Trophoblast cell (in vitro differentiated cells and primary cell): ENCODE data around the gene AIRE.
"Not testable (repeated sequence)": the region's sequence is repeated elsewhere in the genome, so short reads cannot be mapped to it uniquely, and the experiment has no call there.

ENCODE experiments used
- DNase-seq, 2 donors: peaks; one replicate each; pipeline ENCODE4 v3.0.0-alpha.2; 2016
- H2AFZ ChIP-seq: 2 replicates; pipeline ENCODE4 v1.6.1; 2013; ENCODE audit warnings: low read length, moderate library complexity, mild to moderate bottlenecking; ENCODE audit not compliant: insufficient read depth, poor library complexity
- H2AK5ac ChIP-seq: 2 replicates; pipeline ENCODE4 v1.6.1; 2013; ENCODE audit warnings: mild to moderate bottlenecking, low read length
- H2BK120ac ChIP-seq: 2 replicates; pipeline ENCODE4 v1.6.1; 2013; ENCODE audit warnings: low read length, mild to moderate bottlenecking, moderate library complexity; ENCODE audit not compliant: insufficient read depth, poor library complexity
- H2BK12ac ChIP-seq: 2 replicates; pipeline ENCODE4 v1.6.1; 2013; ENCODE audit warnings: mild to moderate bottlenecking, low read length, moderate library complexity
- H2BK5ac ChIP-seq: 2 replicates; pipeline ENCODE4 v1.6.1; 2013; ENCODE audit warnings: low read length, low read depth, moderate library complexity, mild to moderate bottlenecking; ENCODE audit not compliant: poor library complexity
- H3K14ac ChIP-seq: 2 replicates; pipeline ENCODE4 v1.6.1; 2013; ENCODE audit warnings: mild to moderate bottlenecking, low read length
- H3K18ac ChIP-seq: 2 replicates; pipeline ENCODE4 v1.6.1; 2013; ENCODE audit warnings: mild to moderate bottlenecking, low read length
- H3K23ac ChIP-seq: 2 replicates; pipeline ENCODE4 v1.6.1; 2013; ENCODE audit warnings: low read length
- H3K27ac ChIP-seq: 2 replicates; pipeline ENCODE4 v1.5.1; 2013; ENCODE audit warnings: low read depth, mild to moderate bottlenecking, inconsistent platforms, low read length, moderate library complexity
- H3K27me3 ChIP-seq: 2 replicates; pipeline ENCODE4 v1.6.1; 2013; ENCODE audit warnings: inconsistent platforms, mild to moderate bottlenecking, low read length, moderate library complexity; ENCODE audit not compliant: insufficient read depth
- H3K36me3 ChIP-seq, 2 experiments: 1 replicate in 1 of 2; 2 replicates in 1 of 2; pipeline ENCODE4 v1.6.1; 2013; ENCODE audit warnings: low read length in 2 of 2, mild to moderate bottlenecking in 2 of 2, moderate library complexity in 1 of 2; ENCODE audit not compliant: insufficient read depth in 2 of 2, control insufficient read depth in 1 of 2
- H3K4ac ChIP-seq: 2 replicates; pipeline ENCODE4 v1.6.1; 2013; ENCODE audit warnings: low read depth, mild to moderate bottlenecking, low read length, moderate library complexity
- H3K4me1 ChIP-seq, 2 experiments: 1 replicate in 1 of 2; 2 replicates in 1 of 2; pipeline ENCODE4 v1.6.1; 2013; ENCODE audit warnings: low read length in 2 of 2, mild to moderate bottlenecking in 2 of 2, moderate library complexity in 1 of 2; ENCODE audit not compliant: insufficient read depth in 2 of 2, control insufficient read depth in 1 of 2
- H3K4me2 ChIP-seq: 2 replicates; pipeline ENCODE4 v1.6.1; 2013; ENCODE audit warnings: inconsistent platforms, mild to moderate bottlenecking, low read length, moderate library complexity
- H3K4me3 ChIP-seq: 2 replicates; pipeline ENCODE4 v1.5.1; 2013; ENCODE audit warnings: mild to moderate bottlenecking, low read depth, low read length, inconsistent platforms
- H3K79me1 ChIP-seq: one replicate; pipeline ENCODE4 v1.6.1; 2013; ENCODE audit warnings: low read length
- H3K79me2 ChIP-seq: 2 replicates; pipeline ENCODE4 v1.6.1; 2013; ENCODE audit warnings: low read length, mild to moderate bottlenecking; ENCODE audit not compliant: control insufficient read depth, insufficient read depth, poor library complexity
- H3K9ac ChIP-seq: 2 replicates; pipeline ENCODE4 v1.6.1; 2013; ENCODE audit warnings: mild to moderate bottlenecking, low read length
- H3K9me3 ChIP-seq: 2 replicates; pipeline ENCODE4 v1.6.1; 2013; ENCODE audit warnings: low read depth, mild to moderate bottlenecking, control low read depth, inconsistent platforms, low read length; ENCODE audit not compliant: insufficient read depth
- H4K12ac ChIP-seq: 2 replicates; pipeline ENCODE4 v1.6.1; 2013; ENCODE audit warnings: low read depth, mild to moderate bottlenecking, low read length, moderate library complexity
- H4K8ac ChIP-seq: 2 replicates; pipeline ENCODE4 v1.6.1; 2013; ENCODE audit warnings: low read depth, mild to moderate bottlenecking, low read length, moderate library complexity
- H4K91ac ChIP-seq: one replicate; pipeline ENCODE4 v1.6.1; 2013; ENCODE audit warnings: low read depth, mild to moderate bottlenecking, low read length, moderate library complexity
- WGBS: extraction: QIAGEN DNeasy Blood & Tissue Kit; methylation state at CpG from one replicate; pipeline ENCODE4 v1.1.7; 2013; ENCODE audit warnings: missing lambda C conversion rate; ENCODE audit not compliant: insufficient read length, insufficient coverage; ENCODE audit errors: extremely low coverage; 5-methylcytosine and 5-hydroxymethylcytosine counted together

AIRE gene

DNA sequence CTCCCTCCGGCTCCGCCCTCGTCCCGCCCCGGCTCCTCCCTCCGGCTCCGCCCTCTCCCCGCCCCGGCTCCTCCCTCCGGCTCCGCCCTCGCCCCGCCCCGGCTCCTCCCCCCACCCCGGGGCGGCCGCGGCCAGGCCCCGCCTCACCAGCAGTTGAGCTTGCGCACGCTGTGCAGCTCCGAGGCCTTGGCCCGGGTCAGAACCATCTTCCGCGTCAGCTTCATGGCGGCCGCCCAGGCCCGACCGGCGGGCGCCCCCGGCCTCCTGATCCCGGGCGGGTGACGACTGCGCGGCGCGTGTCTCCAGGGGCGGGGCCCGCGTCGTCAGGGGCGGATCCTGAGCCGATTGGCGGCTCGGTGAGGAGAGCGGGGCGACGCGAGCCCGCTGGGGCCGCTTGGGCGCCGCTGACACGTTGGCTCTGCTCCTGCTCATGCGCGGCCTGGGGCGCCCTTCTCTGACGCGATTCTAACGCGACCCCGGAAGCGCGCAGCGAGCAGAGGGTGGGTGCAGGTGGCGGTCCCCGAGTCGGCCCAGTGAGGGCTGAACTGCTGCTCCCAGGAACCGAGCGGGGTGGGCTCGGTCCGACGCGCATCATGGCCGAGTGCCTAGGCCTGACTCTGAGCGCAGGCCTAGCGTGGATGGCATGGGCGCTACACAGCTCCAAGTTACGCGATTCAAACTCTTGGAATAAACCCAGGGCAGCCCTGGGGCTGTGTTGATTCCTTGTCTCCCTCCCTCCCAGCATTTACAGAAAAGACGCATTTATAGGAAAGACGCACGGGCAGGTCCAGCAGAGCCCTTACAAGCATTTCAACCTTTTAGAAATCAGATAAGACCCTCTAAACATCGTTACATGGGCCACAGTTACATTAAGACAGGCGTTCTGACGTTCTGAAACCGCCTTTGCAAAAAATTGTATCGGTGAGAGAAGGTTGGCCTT, 53.6 kb downstream of the AIRE start, which contains the start of gene CFAP410:
Gene CFAP410, minus strand, starts transcription at position 420 of the 940 bp plus-strand sequence. Its CDS starts 196 bp downstream, at position 224.
- peak within 1 kb of the TSS; percentile 73 for H4K12ac ChIP-seq
- no peaks in the 10 kb centered on the region for H3K27me3 ChIP-seq
- peak within 1 kb of the TSS; percentile 56 for H2AK5ac ChIP-seq
- no peaks in the 10 kb centered on the region for H3K9me3 ChIP-seq
- H2BK120ac ChIP-seq: peak within 1 kb of the TSS; percentile 89
- H3K36me3 ChIP-seq: peaks cover 8 to 11% of the 10 kb centered on the region in 2 experiments
- H3K27ac ChIP-seq: peak within 1 kb of the TSS; percentile 100
- whole genome bisulfite sequencing: no CpG with 5 or more reads among the region's 90 CpGs
- H3K4me3 ChIP-seq: peak within 1 kb of the TSS; percentile 100
- peak; percentile 96 to 97 for DNase-seq
- H2AFZ ChIP-seq: peak within 1 kb of the TSS; percentile 66
- H4K91ac ChIP-seq: peak within 1 kb of the TSS; percentile 90
- no peak within 1 kb of the TSS for H2BK12ac ChIP-seq
- H2BK5ac ChIP-seq: peak within 1 kb of the TSS; percentile 97
- no peak within 1 kb of the TSS for H3K23ac ChIP-seq
- H3K18ac ChIP-seq: peak within 1 kb of the TSS; percentile 76
- peak within 1 kb of the TSS; percentile 18 for H3K4ac ChIP-seq
- H3K9ac ChIP-seq: peak within 1 kb of the TSS; percentile 99
- H3K79me2 ChIP-seq: peaks cover 5% of the 10 kb centered on the region
- H3K79me1 ChIP-seq: peaks cover 8% of the 10 kb centered on the region
- peak within 1 kb of the TSS; percentile 94 for H4K8ac ChIP-seq
- peak within 1 kb of the TSS; percentile 80 for H3K4me2 ChIP-seq
- H3K14ac ChIP-seq: peak within 1 kb of the TSS; percentile 87
- H3K4me1 ChIP-seq: peaks cover 4 to 9% of the 10 kb centered on the region in 2 experiments

GRCh38 chr21:44341726-44342458, 56.2 kb downstream of the AIRE start:
- H2BK5ac ChIP-seq, H3K4me2 ChIP-seq, H3K79me2 ChIP-seq, H3K9ac ChIP-seq, H3K14ac ChIP-seq, H2AK5ac ChIP-seq, H3K4ac ChIP-seq, H2BK12ac ChIP-seq, H3K9me3 ChIP-seq, H4K12ac ChIP-seq, H3K79me1 ChIP-seq, H3K36me3 ChIP-seq, H2BK120ac ChIP-seq, H3K18ac ChIP-seq, H2AFZ ChIP-seq, DNase-seq, H4K91ac ChIP-seq, H3K27me3 ChIP-seq, H3K23ac ChIP-seq, H3K4me3 ChIP-seq, H3K4me1 ChIP-seq: not testable (repeated sequence)
- H3K27ac ChIP-seq: peak overlapping the region; percentile 71
- peak overlapping the region; percentile 39 for H4K8ac ChIP-seq
- WGBS: no CpG with 5 or more reads among the region's 12 CpGs

DNA sequence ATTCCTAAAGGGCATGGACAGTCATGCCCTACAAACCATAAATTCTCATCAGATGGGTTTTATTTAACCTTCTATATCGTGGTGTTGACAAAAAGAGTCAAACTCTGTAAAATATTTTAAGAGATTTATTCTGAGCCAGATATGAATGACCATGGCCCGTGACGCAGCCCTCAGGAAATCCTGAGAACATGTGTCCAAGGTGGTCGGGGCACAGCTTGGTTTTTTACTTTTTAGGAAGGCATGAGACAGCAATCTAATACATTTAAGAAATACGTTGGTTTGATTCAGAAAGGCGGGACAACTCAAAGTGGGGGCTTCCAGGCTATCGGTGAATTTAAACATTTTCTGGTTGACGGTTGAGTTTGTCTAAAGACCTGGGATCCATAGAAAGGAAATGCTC, 57.3 kb downstream of the AIRE start:
- not testable (repeated sequence) for H3K79me1 ChIP-seq, H2BK120ac ChIP-seq, DNase-seq, H3K9ac ChIP-seq, H3K4me1 ChIP-seq, H4K8ac ChIP-seq, H4K12ac ChIP-seq, H3K36me3 ChIP-seq, H2AFZ ChIP-seq, H3K9me3 ChIP-seq, H2BK5ac ChIP-seq, H3K14ac ChIP-seq, H3K79me2 ChIP-seq, H2BK12ac ChIP-seq, H3K27ac ChIP-seq, H3K4ac ChIP-seq, H3K23ac ChIP-seq, H2AK5ac ChIP-seq, H3K18ac ChIP-seq, H3K4me3 ChIP-seq, H3K27me3 ChIP-seq, H3K4me2 ChIP-seq, H4K91ac ChIP-seq
- no CpG with 5 or more reads among the region's 8 CpGs for WGBS

- Histone ChIP-seq H4K12ac (no peak overlapping the region), H4K8ac (no peak overlapping the region), H3K4me2 (no peak overlapping the region), H3K4me1 (peaks cover 0 to 4% of the 10 kb centered on the region in 2 experiments), H3K79me2 (no peaks in the 10 kb centered on the region), H2BK12ac (no peak overlapping the region), H3K27me3 (no peaks in the 10 kb centered on the region), H3K9me3 (peaks cover 4% of the 10 kb centered on the region), H3K18ac (no peak overlapping the region), H3K23ac (no peak overlapping the region), H2BK120ac (no peak overlapping the region), H3K14ac (no peak overlapping the region), H4K91ac (no peak overlapping the region), H2AFZ (no peak overlapping the region), H3K9ac (no peak overlapping the region), H3K4ac (no peak overlapping the region), H3K27ac (no peak overlapping the region), H2AK5ac (no peak overlapping the region), H3K4me3 (no peak overlapping the region), H2BK5ac (no peak overlapping the region), H3K79me1 (no peaks in the 10 kb centered on the region), H3K36me3 (no peaks in the 10 kb centered on the region)
- no peak for DNase-seq
- no CpG with 5 or more reads among the region's 17 CpGs for WGBS
Measured at GRCh38 chr21:44344541-44345183, 59.0 kb downstream of the AIRE start.
